ENCODE measurements around the gene ST6GAL1. TPM values are rescaled to one million over a fixed set of nuclear protein-coding genes. Genes with fewer than 3 reads are reported as not detected.
"Not testable (repeated sequence)": the region's sequence is repeated elsewhere in the genome, so short reads cannot be mapped to it uniquely, and the experiment has no call there.

ST6GAL1 gene
- total RNA-seq, 1 donor from 2014 or later, result 156 TPM

GRCh38 chr3:187005827-187006481 is 75.6 kb downstream of the ST6GAL1 start:
- peaks cover 11% of the 10 kb centered on the region for H3K36me3 Mint-ChIP-seq (ENCODE audit: unreplicated experiment)
- H3K4me1 Mint-ChIP-seq (ENCODE audit: low read depth, unreplicated experiment), result peaks cover 7% of the 10 kb centered on the region
- H3K9me3 Mint-ChIP-seq (ENCODE audit: unreplicated experiment), result peaks cover 1% of the 10 kb centered on the region
- no peak overlapping the region for H3K4me3 Mint-ChIP-seq (ENCODE audit: unreplicated experiment)
- TF ChIP-seq CTCF (IDR thresholded peaks at IDR 0.05; ENCODE audit: partially characterized antibody, unreplicated experiment), result no peak
- no peaks in the 10 kb centered on the region for H3K27me3 Mint-ChIP-seq (ENCODE audit: unreplicated experiment)
- no peak for DNase-seq
- no peak overlapping the region for H3K27ac Mint-ChIP-seq (ENCODE audit: unreplicated experiment)

GRCh38 chr3:187006864-187007630 is 76.7 kb downstream of the ST6GAL1 start:
- Mint-ChIP-seq H3K9me3 (ENCODE audit: unreplicated experiment) (peaks cover 1% of the 10 kb centered on the region), H3K36me3 (ENCODE audit: unreplicated experiment) (peaks cover 11% of the 10 kb centered on the region), H3K4me3 (ENCODE audit: unreplicated experiment) (no peak overlapping the region), H3K4me1 (ENCODE audit: low read depth, unreplicated experiment) (peaks cover 7% of the 10 kb centered on the region), H3K27me3 (ENCODE audit: unreplicated experiment) (no peaks in the 10 kb centered on the region), H3K27ac (ENCODE audit: unreplicated experiment) (no peak overlapping the region)
- no peak for TF ChIP-seq CTCF (IDR thresholded peaks at IDR 0.05; ENCODE audit: partially characterized antibody, unreplicated experiment)
- DNase-seq, result no peak

DNA sequence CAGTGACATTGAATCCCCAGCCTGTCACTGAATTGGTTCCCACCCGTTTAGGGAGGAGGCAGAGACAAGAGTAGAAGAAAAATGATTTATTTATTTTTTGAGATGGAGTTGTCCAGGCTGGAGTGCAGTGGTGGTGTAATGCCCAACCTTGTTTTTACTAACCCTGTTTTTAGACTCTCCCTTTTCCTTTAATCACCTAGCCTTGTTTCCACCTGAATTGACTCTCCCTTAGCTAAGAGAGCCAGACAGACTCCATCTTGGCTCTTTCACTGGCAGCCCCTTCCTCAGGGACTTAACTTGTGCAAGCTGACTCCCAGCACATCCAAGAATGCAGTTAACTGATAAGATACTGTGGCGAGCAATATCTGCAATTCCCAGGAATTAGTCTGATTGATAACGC is 80.1 kb downstream of the ST6GAL1 start:
- H3K27me3 Mint-ChIP-seq (ENCODE audit: unreplicated experiment); H3K4me3 Mint-ChIP-seq (ENCODE audit: unreplicated experiment); H3K36me3 Mint-ChIP-seq (ENCODE audit: unreplicated experiment); H3K27ac Mint-ChIP-seq (ENCODE audit: unreplicated experiment); H3K9me3 Mint-ChIP-seq (ENCODE audit: unreplicated experiment); DNase-seq; H3K4me1 Mint-ChIP-seq (ENCODE audit: low read depth, unreplicated experiment): not testable (repeated sequence)

- Mint-ChIP-seq H3K36me3 (ENCODE audit: unreplicated experiment) (no peaks in the 10 kb centered on the region), H3K4me3 (ENCODE audit: unreplicated experiment) (no peak overlapping the region), H3K9me3 (ENCODE audit: unreplicated experiment) (no peaks in the 10 kb centered on the region), H3K27me3 (ENCODE audit: unreplicated experiment) (no peaks in the 10 kb centered on the region), H3K4me1 (ENCODE audit: low read depth, unreplicated experiment) (peaks cover 1% of the 10 kb centered on the region), H3K27ac (ENCODE audit: unreplicated experiment) (no peak overlapping the region)
- no peak for TF ChIP-seq CTCF (IDR thresholded peaks at IDR 0.05; ENCODE audit: partially characterized antibody, unreplicated experiment)
- DNase-seq, result no peak
These were observed 81.6 kb downstream of the ST6GAL1 start for GRCh38 chr3:187011915-187012314.

- Mint-ChIP-seq H3K9me3 (ENCODE audit: unreplicated experiment) (no peaks in the 10 kb centered on the region), H3K27ac (ENCODE audit: unreplicated experiment) (no peak overlapping the region), H3K4me3 (ENCODE audit: unreplicated experiment) (no peak overlapping the region), H3K36me3 (ENCODE audit: unreplicated experiment) (no peaks in the 10 kb centered on the region), H3K27me3 (ENCODE audit: unreplicated experiment) (no peaks in the 10 kb centered on the region), H3K4me1 (ENCODE audit: low read depth, unreplicated experiment) (peaks cover 4% of the 10 kb centered on the region)
- no peak for DNase-seq
- no peak for TF ChIP-seq CTCF (IDR thresholded peaks at IDR 0.05; ENCODE audit: partially characterized antibody, unreplicated experiment)
These were observed 82.3 kb downstream of the ST6GAL1 start for GRCh38 chr3:187012609-187013051.
